Neural progenitor cell (in vitro differentiated cells): ENCODE results near the gene BIRC7. TPM values are rescaled to one million over a fixed set of nuclear protein-coding genes. Genes with fewer than 3 reads are reported as not detected.

Experiments used
- DNase-seq: peaks from one replicate; pipeline ENCODE4 v3.0.0-alpha.2; 2016; ENCODE audit warnings: low spot score
- H2AFZ ChIP-seq: fragments of 200-600 bp; sonication (generic); replicated peaks from 2 replicates; pipeline ENCODE4 v1.6.1; 2016; ENCODE audit warnings: antibody characterized with exemption
- H3F3A ChIP-seq: fragments of 200-600 bp; sonication (generic); 2 replicates; pipeline ENCODE4 v1.6.1; 2016; ENCODE audit warnings: antibody characterized with exemption, low read depth
- H3K27ac ChIP-seq: fragments of 200-600 bp; sonication (generic); 2 replicates; pipeline ENCODE4 v1.5.1; 2016; ENCODE audit warnings: mild to moderate bottlenecking
- H3K27me3 ChIP-seq: fragments of 200-600 bp; sonication (generic); 2 replicates; pipeline ENCODE4 v1.6.1; 2016; ENCODE audit warnings: mild to moderate bottlenecking, moderate library complexity
- H3K36me3 ChIP-seq: fragments of 200-600 bp; sonication (generic); 2 replicates; pipeline ENCODE4 v1.5.1; 2016
- H3K4me1 ChIP-seq: fragments of 200-600 bp; sonication (generic); 2 replicates; pipeline ENCODE4 v1.6.1; 2016; ENCODE audit warnings: mixed run types
- H3K4me2 ChIP-seq: fragments of 200-600 bp; sonication (generic); 2 replicates; pipeline ENCODE4 v1.6.1; 2016
- H3K4me3 ChIP-seq: fragments of 200-600 bp; sonication (generic); 2 replicates; pipeline ENCODE4 v1.5.1; 2016
- H3K79me2 ChIP-seq: fragments of 200-600 bp; sonication (generic); 2 replicates; pipeline ENCODE4 v1.6.1; 2016; ENCODE audit warnings: low read depth
- H3K9ac ChIP-seq: fragments of 200-600 bp; sonication (generic); 2 replicates; pipeline ENCODE4 v1.6.1; 2016
- H3K9me3 ChIP-seq: fragments of 200-600 bp; sonication (generic); 2 replicates; pipeline ENCODE4 v1.5.1; 2016; ENCODE audit warnings: low read depth
- H4K20me1 ChIP-seq: fragments of 200-600 bp; sonication (generic); 2 replicates; pipeline ENCODE4 v1.6.1; 2016; ENCODE audit warnings: low read depth
- H3K27ac Mint-ChIP-seq: 3 replicates; pipeline ENCODE4 v1.8.0; 2021; ENCODE audit warnings: mixed read lengths
- H3K27me3 Mint-ChIP-seq: 2 replicates; pipeline ENCODE4 v1.8.0; 2022; ENCODE audit warnings: low read depth, mild to moderate bottlenecking, inconsistent platforms, moderate library complexity, mixed read lengths; ENCODE audit not compliant: insufficient read depth
- H3K36me3 Mint-ChIP-seq: 3 replicates; pipeline ENCODE4 v1.8.0; 2021; ENCODE audit warnings: mixed read lengths
- H3K4me1 Mint-ChIP-seq: 3 replicates; pipeline ENCODE4 v1.8.0; 2021; ENCODE audit warnings: mixed read lengths
- H3K4me3 Mint-ChIP-seq: 3 replicates; pipeline ENCODE4 v1.8.0; 2021; ENCODE audit warnings: mild to moderate bottlenecking, moderate library complexity, mixed read lengths
- H3K9me3 Mint-ChIP-seq: 3 replicates; pipeline ENCODE4 v1.8.0; 2020; ENCODE audit warnings: mixed read lengths
- EZH2 ChIP-seq: fragments of 200-600 bp; sonication (generic); IDR thresholded peaks from 2 replicates; pipeline ENCODE4 v1.6.1; 2017; ENCODE audit warnings: antibody characterized with exemption, mild to moderate bottlenecking, moderate library complexity
- EZH2phosphoT487 ChIP-seq: fragments of 200-600 bp; sonication (generic); IDR thresholded peaks from 2 replicates; pipeline ENCODE4 v1.6.1; 2017; ENCODE audit warnings: antibody characterized with exemption
- total RNA-seq: library from RNA; depleted of rRNA; stranded (reverse); fragments of >200 nt; gene quantifications from 2 replicates; pipeline ENCODE4 v1.2.3, GENCODE V29; 2015; ENCODE audit warnings: low replicate concordance
- TF ChIP-seq, protein P1 (sequence below): fragments of 200-600 bp; sonication (generic); IDR thresholded peaks from 2 replicates; pipeline ENCODE4 v1.5.1; 2017; ENCODE audit warnings: antibody characterized with exemption, mild to moderate bottlenecking

Gene BIRC7
- total RNA-seq, 1 donor from 2014 or later: not detected

GRCh38 chr20:63283397-63284082 lies 47.8 kb downstream of the BIRC7 start:
- peaks cover 3% of the 10 kb centered on the region for H3K27me3 Mint-ChIP-seq
- no peak overlapping the region for H3K4me2 ChIP-seq
- no peaks in the 10 kb centered on the region for H3K9me3 ChIP-seq
- H3K27ac ChIP-seq: no peak overlapping the region
- no peaks in the 10 kb centered on the region for H3K79me2 ChIP-seq
- no peaks in the 10 kb centered on the region for H3F3A ChIP-seq
- no peak overlapping the region for H3K9ac ChIP-seq
- no peak for TF ChIP-seq EZH2
- TF ChIP-seq EZH2phosphoT487: no peak
- peaks cover 3% of the 10 kb centered on the region for H4K20me1 ChIP-seq
- no peak overlapping the region for H3K4me3 Mint-ChIP-seq
- no peak overlapping the region for H3K4me3 ChIP-seq
- no peaks in the 10 kb centered on the region for H3K4me1 ChIP-seq
- H3K27me3 ChIP-seq: no peaks in the 10 kb centered on the region
- no peaks in the 10 kb centered on the region for H3K4me1 Mint-ChIP-seq
- no peak for DNase-seq
- H3K36me3 Mint-ChIP-seq: peaks cover 7% of the 10 kb centered on the region
- no peaks in the 10 kb centered on the region for H3K9me3 Mint-ChIP-seq
- peak overlapping the region; percentile 37 for H3K27ac Mint-ChIP-seq
- no peaks in the 10 kb centered on the region for H3K36me3 ChIP-seq
- H2AFZ ChIP-seq: no peak overlapping the region

DNA sequence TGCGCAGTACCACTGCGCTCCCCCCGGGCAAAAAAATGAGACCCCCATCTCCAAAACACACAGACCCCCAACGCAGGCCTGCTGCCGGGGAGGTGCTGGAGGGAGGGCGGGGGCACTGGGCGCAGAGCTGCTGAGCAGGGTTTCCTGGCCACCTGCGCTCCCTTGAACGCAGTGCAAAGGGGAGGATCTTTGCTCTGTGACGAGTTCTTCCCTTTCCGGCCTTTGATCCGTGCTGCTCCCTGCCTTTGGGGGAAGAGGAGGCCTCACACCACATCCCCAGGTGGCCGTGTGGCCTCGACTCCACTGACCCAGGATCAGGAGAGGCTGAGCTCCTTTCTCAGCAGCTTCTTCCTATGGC lies 48.4 kb downstream of the BIRC7 start:
- Histone ChIP-seq H3K79me2 (no peaks in the 10 kb centered on the region), H4K20me1 (peaks cover 3% of the 10 kb centered on the region), H3K27me3 (no peaks in the 10 kb centered on the region), H3K4me3 (no peak overlapping the region), H3K9ac (no peak overlapping the region), H3K27ac (no peak overlapping the region), H3K9me3 (no peaks in the 10 kb centered on the region), H2AFZ (no peak overlapping the region), H3K36me3 (no peaks in the 10 kb centered on the region), H3K4me1 (no peaks in the 10 kb centered on the region), H3F3A (no peaks in the 10 kb centered on the region), H3K4me2 (no peak overlapping the region)
- peaks cover 3% of the 10 kb centered on the region for H3K27me3 Mint-ChIP-seq
- no peaks in the 10 kb centered on the region for H3K4me1 Mint-ChIP-seq
- no peak for DNase-seq
- H3K27ac Mint-ChIP-seq: no peak overlapping the region
- H3K4me3 Mint-ChIP-seq: no peak overlapping the region
- peaks cover 7% of the 10 kb centered on the region for H3K36me3 Mint-ChIP-seq
- no peaks in the 10 kb centered on the region for H3K9me3 Mint-ChIP-seq
- TF ChIP-seq EZH2 (no peak), EZH2phosphoT487 (no peak)
- TF ChIP-seq, protein P1, sequence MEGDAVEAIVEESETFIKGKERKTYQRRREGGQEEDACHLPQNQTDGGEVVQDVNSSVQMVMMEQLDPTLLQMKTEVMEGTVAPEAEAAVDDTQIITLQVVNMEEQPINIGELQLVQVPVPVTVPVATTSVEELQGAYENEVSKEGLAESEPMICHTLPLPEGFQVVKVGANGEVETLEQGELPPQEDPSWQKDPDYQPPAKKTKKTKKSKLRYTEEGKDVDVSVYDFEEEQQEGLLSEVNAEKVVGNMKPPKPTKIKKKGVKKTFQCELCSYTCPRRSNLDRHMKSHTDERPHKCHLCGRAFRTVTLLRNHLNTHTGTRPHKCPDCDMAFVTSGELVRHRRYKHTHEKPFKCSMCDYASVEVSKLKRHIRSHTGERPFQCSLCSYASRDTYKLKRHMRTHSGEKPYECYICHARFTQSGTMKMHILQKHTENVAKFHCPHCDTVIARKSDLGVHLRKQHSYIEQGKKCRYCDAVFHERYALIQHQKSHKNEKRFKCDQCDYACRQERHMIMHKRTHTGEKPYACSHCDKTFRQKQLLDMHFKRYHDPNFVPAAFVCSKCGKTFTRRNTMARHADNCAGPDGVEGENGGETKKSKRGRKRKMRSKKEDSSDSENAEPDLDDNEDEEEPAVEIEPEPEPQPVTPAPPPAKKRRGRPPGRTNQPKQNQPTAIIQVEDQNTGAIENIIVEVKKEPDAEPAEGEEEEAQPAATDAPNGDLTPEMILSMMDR: no peak

GRCh38 chr20:63284544-63284949 lies 48.8 kb downstream of the BIRC7 start:
- Histone ChIP-seq H3K4me1 (no peaks in the 10 kb centered on the region), H3K79me2 (no peaks in the 10 kb centered on the region), H3K9ac (no peak overlapping the region), H3K27ac (no peak overlapping the region), H3F3A (no peaks in the 10 kb centered on the region), H3K27me3 (no peaks in the 10 kb centered on the region), H3K4me3 (no peak overlapping the region), H4K20me1 (peaks cover 3% of the 10 kb centered on the region), H3K36me3 (no peaks in the 10 kb centered on the region), H2AFZ (no peak overlapping the region), H3K4me2 (no peak overlapping the region), H3K9me3 (no peaks in the 10 kb centered on the region)
- peaks cover 5% of the 10 kb centered on the region for H3K36me3 Mint-ChIP-seq
- H3K27me3 Mint-ChIP-seq: peaks cover 3% of the 10 kb centered on the region
- TF ChIP-seq, protein P1: no peak
- TF ChIP-seq EZH2phosphoT487: no peak
- TF ChIP-seq EZH2: no peak
- no peak overlapping the region for H3K4me3 Mint-ChIP-seq
- H3K4me1 Mint-ChIP-seq: no peaks in the 10 kb centered on the region
- H3K9me3 Mint-ChIP-seq: no peaks in the 10 kb centered on the region
- no peak overlapping the region for H3K27ac Mint-ChIP-seq
- no peak for DNase-seq

DNA sequence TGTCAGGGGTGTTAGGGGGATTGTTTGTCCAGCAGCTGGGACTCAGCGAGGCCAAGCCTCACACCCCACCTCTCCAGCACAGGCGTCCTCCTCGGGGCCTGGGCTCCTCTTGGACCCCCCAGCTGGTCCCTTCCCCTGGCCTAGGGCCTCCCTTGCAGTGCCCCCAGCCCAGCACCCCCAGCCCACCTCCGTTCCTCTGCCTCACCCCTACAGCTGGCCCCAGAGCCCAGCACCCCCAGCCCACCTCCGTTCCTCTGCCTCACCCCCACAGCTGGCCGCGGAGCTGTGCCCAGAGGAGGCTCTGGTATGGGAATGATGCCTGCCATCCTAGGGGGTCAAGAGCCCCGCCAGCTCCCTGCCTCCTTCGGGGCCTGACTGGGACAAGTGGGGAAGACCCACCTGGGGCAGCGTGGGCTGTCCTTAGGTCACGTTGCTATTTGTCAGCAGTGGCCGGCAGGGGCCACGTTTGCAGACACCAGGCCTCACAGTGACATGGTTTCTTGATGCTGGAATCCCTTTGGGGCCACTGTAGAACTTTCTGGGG lies 49.3 kb downstream of the BIRC7 start:
- H3K27me3 Mint-ChIP-seq: peaks cover 3% of the 10 kb centered on the region
- no peak overlapping the region for H2AFZ ChIP-seq
- H3K9me3 Mint-ChIP-seq: no peaks in the 10 kb centered on the region
- no peaks in the 10 kb centered on the region for H3K79me2 ChIP-seq
- H3K36me3 Mint-ChIP-seq: peaks cover 5% of the 10 kb centered on the region
- no peak overlapping the region for H3K9ac ChIP-seq
- TF ChIP-seq EZH2: no peak
- no peak for TF ChIP-seq EZH2phosphoT487
- TF ChIP-seq, protein P1: no peak
- no peak overlapping the region for H3K27ac ChIP-seq
- H3K9me3 ChIP-seq: no peaks in the 10 kb centered on the region
- no peak overlapping the region for H3K27ac Mint-ChIP-seq
- no peak overlapping the region for H3K4me2 ChIP-seq
- no peak overlapping the region for H3K4me3 Mint-ChIP-seq
- no peaks in the 10 kb centered on the region for H3K36me3 ChIP-seq
- no peaks in the 10 kb centered on the region for H3K27me3 ChIP-seq
- peaks cover 3% of the 10 kb centered on the region for H4K20me1 ChIP-seq
- DNase-seq: no peak
- H3K4me1 ChIP-seq: no peaks in the 10 kb centered on the region
- H3K4me1 Mint-ChIP-seq: no peaks in the 10 kb centered on the region
- H3F3A ChIP-seq: no peaks in the 10 kb centered on the region
- no peak overlapping the region for H3K4me3 ChIP-seq
